Activated T-helper 2 cell treated with anti-CD3 and anti-CD28 coated beads, Interferon-gamma antibody, Interleukin-2, Interleukin-4, amounts not matched to agents 10 μg/mL and 5 μg/mL and 100 μg/mL, durations not matched to agents 14 hours and 24 hours and 36 hours (primary cell): ENCODE data around the gene PLCG1. TPM values are rescaled to one million over a fixed set of nuclear protein-coding genes. Genes with fewer than 3 reads are reported as not detected.

Source experiments
- DNase-seq: peaks from one replicate; pipeline ENCODE4 v3.0.0; 2021; ENCODE audit warnings: low spot score
- H3K27ac Mint-ChIP-seq: one replicate; pipeline ENCODE4 v1.8.0; 2021; ENCODE audit warnings: mixed read lengths
- H3K27me3 Mint-ChIP-seq: one replicate; pipeline ENCODE4 v1.8.0; 2021; ENCODE audit warnings: low read depth, mixed read lengths
- H3K36me3 Mint-ChIP-seq: one replicate; pipeline ENCODE4 v1.8.0; 2021; ENCODE audit warnings: low read depth, mixed read lengths
- H3K4me1 Mint-ChIP-seq: one replicate; pipeline ENCODE4 v1.8.0; 2021; ENCODE audit warnings: low read depth, mixed read lengths
- H3K4me3 Mint-ChIP-seq: one replicate; pipeline ENCODE4 v1.8.0; 2021; ENCODE audit warnings: low read depth, mild to moderate bottlenecking, moderate library complexity, mixed read lengths
- H3K9me3 Mint-ChIP-seq: one replicate; pipeline ENCODE4 v1.8.0; 2021; ENCODE audit warnings: mixed read lengths
- intact Hi-C: fragments of 100-400 bp; cut with micrococcal nuclease; formaldehyde crosslinking; loops from one replicate; pipeline ENCODE4 v1.15.1; 2023
- total RNA-seq: library from RNA; stranded (reverse); gene quantifications from 2 replicates; pipeline ENCODE4 v1.2.3, GENCODE V29; 2022

PLCG1 gene
- total RNA-seq: 174 and 187 TPM in 2 replicates

GRCh38 chr20:41136680-41137613 lies at the start of gene PLCG1:
Gene PLCG1 (plus strand): TSS chr20:41137543. CDS start chr20:41137642, 99 bp downstream.
- no peaks in the 10 kb centered on the region for H3K9me3 Mint-ChIP-seq
- peak within 1 kb of the TSS; percentile 82 for H3K27ac Mint-ChIP-seq
- H3K4me1 Mint-ChIP-seq: peaks cover 60% of the 10 kb centered on the region
- H3K4me3 Mint-ChIP-seq: peak within 1 kb of the TSS; percentile 88
- H3K36me3 Mint-ChIP-seq: peaks cover 31% of the 10 kb centered on the region
- H3K27me3 Mint-ChIP-seq: no peaks in the 10 kb centered on the region
- intact Hi-C loops: loop anchor here (1.0 to 10.0 kb wide), 6 partner anchors 35 to 558 kb away; partner anchors contain the start of genes TOP1 and ZHX3
- DNase-seq: peak; percentile 81

DNA sequence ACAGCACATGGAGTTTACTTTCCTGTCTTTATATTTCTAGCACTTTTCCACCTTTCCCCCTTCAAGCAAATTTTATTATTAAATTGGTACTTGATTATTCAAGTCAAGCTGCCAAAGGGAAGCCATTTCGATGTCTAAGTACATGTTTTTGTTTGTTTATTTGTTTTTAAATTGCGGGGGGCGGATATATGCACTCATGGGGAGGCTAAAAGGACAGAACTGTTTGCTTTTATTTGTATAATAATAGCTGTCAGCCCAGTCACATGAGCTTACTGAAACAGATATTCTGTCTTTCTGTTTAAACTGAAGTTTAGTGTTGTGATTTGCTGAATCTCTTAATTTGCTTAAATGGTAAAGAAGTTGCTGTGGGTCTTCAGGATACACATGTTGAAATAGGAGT lies 49.6 kb upstream of the PLCG1 start:
- Mint-ChIP-seq H3K27ac (no peak overlapping the region), H3K27me3 (no peaks in the 10 kb centered on the region), H3K4me3 (no peak overlapping the region), H3K9me3 (no peaks in the 10 kb centered on the region), H3K36me3 (peaks cover 84% of the 10 kb centered on the region), H3K4me1 (peaks cover 27% of the 10 kb centered on the region)
- intact Hi-C loops: no loop called here
- no peak for DNase-seq

DNA sequence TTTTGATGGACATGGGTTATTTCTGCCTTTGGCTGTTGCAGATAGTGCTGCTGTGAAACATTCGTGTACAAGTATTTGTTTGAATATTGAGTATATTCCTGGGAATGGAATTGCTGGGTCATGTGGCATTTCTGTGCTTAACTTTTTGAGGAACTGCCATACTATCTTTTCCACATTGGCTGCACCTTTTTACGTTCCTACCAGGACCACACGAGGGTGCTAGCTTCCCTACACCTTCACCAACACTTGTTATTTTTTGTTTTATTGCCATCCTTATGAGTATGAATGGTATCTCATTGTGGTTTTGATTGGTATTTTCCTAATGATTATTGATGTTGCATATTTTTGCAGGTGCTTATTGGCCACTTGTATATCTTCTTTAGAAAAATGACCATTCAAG lies 47.8 kb upstream of the PLCG1 start:
- peaks cover 78% of the 10 kb centered on the region for H3K36me3 Mint-ChIP-seq
- no peaks in the 10 kb centered on the region for H3K27me3 Mint-ChIP-seq
- H3K4me1 Mint-ChIP-seq: peaks cover 21% of the 10 kb centered on the region
- intact Hi-C loops: no loop called here
- no peak overlapping the region for H3K4me3 Mint-ChIP-seq
- H3K27ac Mint-ChIP-seq: no peak overlapping the region
- H3K9me3 Mint-ChIP-seq: no peaks in the 10 kb centered on the region
- no peak for DNase-seq

- DNase-seq: no peak
- H3K9me3 Mint-ChIP-seq: no peaks in the 10 kb centered on the region
- intact Hi-C loops: no loop called here
- peaks cover 14% of the 10 kb centered on the region for H3K4me1 Mint-ChIP-seq
- H3K4me3 Mint-ChIP-seq: no peak overlapping the region
- H3K27me3 Mint-ChIP-seq: no peaks in the 10 kb centered on the region
- H3K27ac Mint-ChIP-seq: no peak overlapping the region
- H3K36me3 Mint-ChIP-seq: peaks cover 73% of the 10 kb centered on the region
These were observed 45.4 kb upstream of the PLCG1 start for GRCh38 chr20:41091927-41092326.

- Mint-ChIP-seq H3K36me3 (peaks cover 77% of the 10 kb centered on the region), H3K4me1 (peaks cover 9% of the 10 kb centered on the region), H3K9me3 (no peaks in the 10 kb centered on the region), H3K4me3 (no peak overlapping the region), H3K27me3 (no peaks in the 10 kb centered on the region), H3K27ac (peak overlapping the region; percentile 31)
- DNase-seq: no peak
- intact Hi-C loops: loop anchor here (1.0 kb wide), 2 partner anchors 104 to 126 kb away; no protein-coding TSS in a partner anchor
These were observed 42.8 kb upstream of the PLCG1 start for GRCh38 chr20:41094353-41095055.

GRCh38 chr20:41095110-41095969 lies 42.0 kb upstream of the PLCG1 start:
- peaks cover 79% of the 10 kb centered on the region for H3K36me3 Mint-ChIP-seq
- no peaks in the 10 kb centered on the region for H3K27me3 Mint-ChIP-seq
- H3K4me3 Mint-ChIP-seq: no peak overlapping the region

DNA sequence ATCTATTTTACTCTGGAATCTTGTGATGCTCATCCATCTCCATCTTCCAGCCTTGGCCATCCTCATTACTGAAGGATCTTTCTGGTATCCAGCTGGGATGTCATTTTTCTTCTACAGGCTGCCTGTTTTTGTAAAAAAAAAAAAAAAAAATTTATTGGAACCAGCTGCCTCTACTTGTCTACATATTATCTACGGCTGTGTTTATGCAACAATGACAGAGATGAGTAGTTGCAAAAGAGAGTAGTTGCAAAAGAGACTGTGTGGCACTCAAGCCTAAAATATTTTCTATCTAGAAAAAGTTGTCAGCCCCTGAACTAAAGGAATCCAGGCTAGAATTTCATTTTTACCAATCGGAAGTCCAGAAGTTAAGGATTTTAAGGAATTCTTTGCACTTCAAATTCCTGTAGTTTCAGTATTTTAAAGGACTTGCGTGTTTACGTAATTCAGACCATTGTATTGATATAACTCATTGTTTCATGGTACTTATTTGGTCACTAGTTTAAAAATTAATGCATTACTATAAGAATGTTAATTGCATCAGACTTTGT lies 38.6 kb upstream of the PLCG1 start:
- Mint-ChIP-seq H3K9me3 (no peaks in the 10 kb centered on the region), H3K36me3 (peaks cover 79% of the 10 kb centered on the region), H3K27me3 (no peaks in the 10 kb centered on the region), H3K4me1 (peaks cover 9% of the 10 kb centered on the region), H3K4me3 (no peak overlapping the region), H3K27ac (no peak overlapping the region)
- DNase-seq: no peak
- intact Hi-C loops: no loop called here

More at GRCh38 chr20:41095110-41095969, 42.0 kb upstream of the PLCG1 start:
- Mint-ChIP-seq H3K4me1 (peaks cover 9% of the 10 kb centered on the region), H3K9me3 (no peaks in the 10 kb centered on the region), H3K27ac (no peak overlapping the region)
- DNase-seq: peak; percentile 35
- intact Hi-C loops: loop anchor here (1.0 kb wide), 2 partner anchors 105 to 127 kb away; no protein-coding TSS in a partner anchor

- intact Hi-C loops: no loop called here
- H3K4me1 Mint-ChIP-seq: peaks cover 5% of the 10 kb centered on the region
- peaks cover 85% of the 10 kb centered on the region for H3K36me3 Mint-ChIP-seq
- DNase-seq: no peak
- H3K4me3 Mint-ChIP-seq: no peak overlapping the region
- no peaks in the 10 kb centered on the region for H3K9me3 Mint-ChIP-seq
- no peak overlapping the region for H3K27ac Mint-ChIP-seq
- H3K27me3 Mint-ChIP-seq: no peaks in the 10 kb centered on the region
These were observed 37.3 kb upstream of the PLCG1 start for GRCh38 chr20:41100001-41100480.

DNA sequence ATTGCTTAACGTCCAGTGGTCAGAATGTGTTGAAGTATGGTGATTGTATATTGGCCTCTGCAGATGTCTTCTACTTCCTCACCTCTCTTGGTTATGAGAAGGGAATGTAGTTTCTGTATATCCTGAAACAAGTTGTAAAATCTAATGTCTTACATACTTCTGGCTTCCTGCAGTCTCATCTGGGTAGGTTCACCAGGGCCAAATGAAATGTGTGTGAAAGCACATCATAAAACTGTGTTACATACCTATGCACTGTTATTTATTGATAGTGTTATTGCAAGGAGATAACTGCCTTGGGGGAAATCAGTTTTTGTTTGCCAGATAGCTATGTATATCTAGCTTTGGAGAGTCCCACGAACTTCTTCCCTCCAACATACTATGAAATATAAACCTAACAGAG lies 35.7 kb upstream of the PLCG1 start:
- no peaks in the 10 kb centered on the region for H3K9me3 Mint-ChIP-seq
- no peak for DNase-seq
- peaks cover 87% of the 10 kb centered on the region for H3K36me3 Mint-ChIP-seq
- no peak overlapping the region for H3K27ac Mint-ChIP-seq
- no peak overlapping the region for H3K4me3 Mint-ChIP-seq
- H3K27me3 Mint-ChIP-seq: no peaks in the 10 kb centered on the region
- no peaks in the 10 kb centered on the region for H3K4me1 Mint-ChIP-seq
- intact Hi-C loops: no loop called here

DNA sequence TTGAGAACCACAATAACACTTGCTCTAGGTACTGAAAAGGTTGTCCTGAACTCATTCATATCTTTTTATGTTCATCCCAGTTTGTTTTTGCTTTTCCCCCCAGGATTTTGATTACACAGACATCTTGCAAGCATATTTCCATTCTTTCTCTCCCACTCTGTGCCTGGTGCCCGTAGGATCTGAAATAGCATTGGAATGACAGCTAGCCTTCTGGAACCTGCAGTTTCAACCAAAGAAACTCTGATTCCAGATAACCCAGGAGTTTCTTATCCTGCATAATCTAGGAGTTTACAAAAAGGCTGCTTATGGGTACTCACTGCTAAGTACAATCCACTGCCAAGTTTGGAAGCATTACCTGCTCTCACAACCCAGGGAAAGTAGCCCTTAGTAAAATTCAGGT lies 28.8 kb upstream of the PLCG1 start:
- Mint-ChIP-seq H3K4me3 (no peak overlapping the region), H3K4me1 (peaks cover 2% of the 10 kb centered on the region), H3K36me3 (peaks cover 76% of the 10 kb centered on the region), H3K27me3 (no peaks in the 10 kb centered on the region), H3K9me3 (no peaks in the 10 kb centered on the region), H3K27ac (no peak overlapping the region)
- intact Hi-C loops: no loop called here
- DNase-seq: no peak

- Mint-ChIP-seq H3K27ac (no peak overlapping the region), H3K36me3 (peaks cover 72% of the 10 kb centered on the region), H3K4me3 (no peak overlapping the region), H3K9me3 (no peaks in the 10 kb centered on the region), H3K4me1 (peaks cover 2% of the 10 kb centered on the region), H3K27me3 (no peaks in the 10 kb centered on the region)
- intact Hi-C loops: no loop called here
- DNase-seq: no peak
These were observed 27.3 kb upstream of the PLCG1 start for GRCh38 chr20:41110012-41110411.
